K562 (cell line): ENCODE results near the gene FSTL4. TPM values are rescaled to one million over a fixed set of nuclear protein-coding genes. Genes with fewer than 3 reads are reported as not detected.

Experiments used
- ATAC-seq: fragments of 200-7000 bp; cut with Tn5 transposase; 3 replicates; pipeline ENCODE4 v1.9.1; 2020; ENCODE audit warnings: moderate library complexity
- BruUV-seq: library from RNA; stranded (reverse); fragments of 400-500 nt; replicated peaks from 2 replicates; lab custom pipeline; 2021; lab: Mats Ljungman, UMichigan
- CTCF ChIA-PET: fragments of 300-600 bp; formaldehyde crosslinking; extraction: SDS; loops from one replicate; lab custom pipeline; 2021; ENCODE audit warnings: low intra/inter-chr PET ratio; lab: Yijun Ruan, JAX
- POLR2A ChIA-PET: fragments of 300-600, 350-650 bp; sonication (Branson Sonifier 250); formaldehyde crosslinking; extraction: SDS; loops from one replicate; lab custom pipeline; 2021; ENCODE audit warnings: antibody characterized with exemption, inconsistent platforms; lab: Yijun Ruan, JAX
- DNase-seq, 4 experiments: peaks; one replicate each; pipeline versions ENCODE4 v3.0.0 to v3.0.0-alpha.2; 2011 to 2018; ENCODE audit warnings: low spot score in 3 of 4, mixed read lengths in 3 of 4; ENCODE audit errors: extremely low read depth in 1 of 4
- FAIRE-seq: peaks from 2 replicates; lab custom pipeline; 2011; peaks lifted over from hg19 to GRCh38; lab: Jason Lieb, UNC
- H2AFZ ChIP-seq: 2 replicates; pipeline ENCODE4 v1.6.0; 2011; ENCODE audit warnings: low read depth, low read length, control low read depth, inconsistent platforms
- H3K27ac ChIP-seq: fragments of 200-600 bp; 3 replicates; pipeline ENCODE4 v1.8.0; 2011; ENCODE audit warnings: low read depth, mild to moderate bottlenecking, control low read depth, inconsistent platforms, low read length, moderate library complexity, mixed read lengths; ENCODE audit errors: extremely low read depth
- H3K27me3 ChIP-seq, 2 experiments: fragments of 300-600 bp in 1 of 2; 2 replicates in 1 of 2; 3 replicates in 1 of 2; pipeline versions ENCODE4 v1.6.0 to v1.8.0; 2011; ENCODE audit warnings: inconsistent platforms in 2 of 2, low read length in 2 of 2, mild to moderate bottlenecking in 1 of 2, mixed read lengths in 1 of 2, moderate library complexity in 1 of 2; ENCODE audit not compliant: control insufficient read depth in 2 of 2, insufficient read depth in 2 of 2
- H3K36me3 ChIP-seq: fragments of 300-600 bp; 3 replicates; pipeline ENCODE4 v1.8.0; 2011; ENCODE audit warnings: mild to moderate bottlenecking, low read length, inconsistent platforms; ENCODE audit not compliant: control insufficient read depth, insufficient read depth
- H3K4me1 ChIP-seq, 2 experiments: fragments of 200-600 bp in 1 of 2; replicated peaks in 1 of 2; 2 replicates in 1 of 2; 3 replicates in 1 of 2; pipeline versions ENCODE4 v1.5.1 to v1.8.0; 2011; ENCODE audit warnings: inconsistent platforms in 2 of 2, low read length in 2 of 2, mild to moderate bottlenecking in 1 of 2, mixed read lengths in 1 of 2, moderate library complexity in 1 of 2; ENCODE audit not compliant: control insufficient read depth in 2 of 2, insufficient read depth in 2 of 2
- H3K4me2 ChIP-seq: 2 replicates; pipeline ENCODE4 v1.6.1; 2011; ENCODE audit warnings: low read length, control low read depth, inconsistent platforms, mixed read lengths; ENCODE audit not compliant: insufficient read depth
- H3K4me3 ChIP-seq: fragments of 200-600 bp; sonication (generic), shearing (Covaris generic); 2 replicates; pipeline ENCODE4 v1.5.1; 2016; ENCODE audit warnings: control low read depth, inconsistent platforms
- H3K79me2 ChIP-seq: fragments of 200-600 bp; 3 replicates; pipeline ENCODE4 v1.8.0; 2011; ENCODE audit warnings: low read length, inconsistent platforms; ENCODE audit not compliant: control insufficient read depth, insufficient read depth
- H3K9ac ChIP-seq, 2 experiments: 2 replicates each; pipeline versions ENCODE4 v1.6.0 to v1.6.1; 2011; ENCODE audit warnings: low read depth in 2 of 2, low read length in 2 of 2, control low read depth in 1 of 2, inconsistent platforms in 1 of 2, mild to moderate bottlenecking in 1 of 2, mixed read lengths in 1 of 2; ENCODE audit not compliant: insufficient read depth in 1 of 2
- H3K9me1 ChIP-seq: one replicate; pipeline ENCODE4 v1.6.0; 2011; ENCODE audit warnings: inconsistent platforms, mild to moderate bottlenecking, low read length, moderate library complexity; ENCODE audit not compliant: control insufficient read depth, insufficient read depth
- H3K9me3 ChIP-seq: replicated peaks from 2 replicates; pipeline ENCODE4 v1.5.1; 2011; ENCODE audit warnings: low read depth, low read length, inconsistent platforms; ENCODE audit not compliant: control insufficient read depth, insufficient read depth
- H4K20me1 ChIP-seq: replicated peaks from 2 replicates; pipeline ENCODE4 v1.6.1; 2011; ENCODE audit warnings: low read length, inconsistent platforms, mixed read lengths; ENCODE audit not compliant: control insufficient read depth, insufficient read depth
- BDP1 ChIP-seq: IDR thresholded peaks from 3 replicates; pipeline ENCODE4 v1.6.1; 2011; ENCODE audit not compliant: insufficient read length, insufficient read depth
- CBX5 ChIP-seq: IDR thresholded peaks from 2 replicates; pipeline ENCODE4 v1.6.1; 2014; ENCODE audit warnings: low read depth, borderline replicate concordance
- DMBX1 ChIP-seq: fragments of 250-450 bp; sonication (Bioruptor Pico); IDR thresholded peaks from 2 replicates; pipeline ENCODE4 v1.8.0; 2022; ENCODE audit warnings: inconsistent platforms, mild to moderate bottlenecking, moderate library complexity, borderline replicate concordance
- PHB2 ChIP-seq: fragments of 450-650 bp; IDR thresholded peaks from 2 replicates; pipeline ENCODE4 v1.6.1; 2017; ENCODE audit warnings: low read depth
- POLR3G ChIP-seq: IDR thresholded peaks from 2 replicates; pipeline ENCODE4 v1.6.1; 2011; ENCODE audit not compliant: insufficient read length, insufficient replicate concordance; ENCODE audit errors: extremely low read depth
- RAD51 ChIP-seq: fragments of 450-650 bp; IDR thresholded peaks from 2 replicates; pipeline ENCODE4 v1.7.1; 2016; ENCODE audit warnings: low read depth, mild to moderate bottlenecking, borderline replicate concordance
- RHOXF2B ChIP-seq: fragments of 250-450 bp; sonication (Bioruptor Pico); conservative IDR thresholded peaks from 2 replicates; pipeline ENCODE4 v1.5.1; 2021
- SPI1 ChIP-seq: IDR thresholded peaks from 2 replicates; pipeline ENCODE4 v1.6.1; 2011; ENCODE audit warnings: low read depth, low read length, control low read depth, borderline replicate concordance
- ZNF175 ChIP-seq: fragments of 200-800 bp; sonication (Bioruptor generic); IDR thresholded peaks from 2 replicates; pipeline ENCODE4 v1.6.1; 2016; ENCODE audit warnings: low read depth, mild to moderate bottlenecking, missing genetic modification characterization, missing compliant biosample characterization
- ZNF263 ChIP-seq: sonication (generic); formaldehyde crosslinking; IDR thresholded peaks from 2 replicates; pipeline ENCODE4 v1.8.0; 2022; ENCODE audit warnings: mild to moderate bottlenecking, missing genetic modification reagents, borderline replicate concordance
- ZNF316 ChIP-seq: fragments of 450-650 bp; IDR thresholded peaks from 2 replicates; pipeline ENCODE4 v1.6.1; 2016
- ZNF644 ChIP-seq: fragments of 200-800 bp; sonication (Bioruptor generic); IDR thresholded peaks from 2 replicates; pipeline ENCODE4 v1.6.1; 2016; ENCODE audit warnings: low read depth, missing genetic modification characterization, missing compliant biosample characterization
- WGBS: fragments of 100-300 bp; shearing (Covaris generic); methylation state at CpG from one replicate; pipeline ENCODE4 v1.1.6; 2016; ENCODE audit warnings: low coverage, mixed read lengths; ENCODE audit not compliant: insufficient coverage; ENCODE audit errors: missing lambda C conversion rate; 5-methylcytosine and 5-hydroxymethylcytosine counted together
- in situ Hi-C: fragments of 300-500 bp; cut with MboI; formaldehyde crosslinking; loops from 4 replicates; pipeline ENCODE4 v1.15.0; 2018; ENCODE audit warnings: inconsistent platforms, mixed read lengths
- intact Hi-C: fragments of 100-400 bp; cut with micrococcal nuclease; formaldehyde crosslinking; loops from 2 replicates; pipeline ENCODE4 v1.14.2; 2022
- polyA plus RNA-seq, 8 experiments: library from polyadenylated mRNA; depleted of rRNA in 4 of 8; stranded (reverse) in 5 of 8; unstranded in 3 of 8; fragments of >200 nt; fragmentation: Nextera tagmentation in 2 of 8; fragmentation: Illumina TruSeq in 1 of 8; extraction: Ambion mirVana in 2 of 8; extraction: Trizol in 1 of 8; gene quantifications; 2 replicates each; pipeline versions ENCODE4 v1.2.1 to v1.2.3, GENCODE V29; 2011 to 2014; ENCODE audit warnings: inconsistent platforms in 1 of 8, missing spikeins in 1 of 8
- total RNA-seq, 7 experiments: library from RNA; depleted of rRNA in 6 of 7; stranded (reverse); fragments of >200 nt in 6 of 7; fragmentation: Illumina TruSeq in 2 of 7; extraction: Trizol in 2 of 7; gene quantifications; 2 replicates each; pipeline versions ENCODE4 v1.2.1 to v1.2.3, GENCODE V29; 2011 to 2021; ENCODE audit warnings: low replicate concordance in 1 of 7
- TF ChIP-seq, protein P1 (sequence below), 2 experiments: fragments of 450-650 bp; IDR thresholded peaks; 2 replicates each; pipeline ENCODE4 v1.6.1; 2016
- TF ChIP-seq, protein P2 (sequence below): sonication (generic); formaldehyde crosslinking; IDR thresholded peaks from 2 replicates; pipeline ENCODE4 v1.8.1; 2023; ENCODE audit warnings: mild to moderate bottlenecking, missing genetic modification reagents, moderate library complexity

FSTL4 gene
- total and polyA plus RNA-seq, 9 of the 15 experiments (the other 6 are each of a cell fraction or from before 2014, with no cell fraction given): 0.08 to 0.18 (median 0.10) TPM; not detected in 5

DNA sequence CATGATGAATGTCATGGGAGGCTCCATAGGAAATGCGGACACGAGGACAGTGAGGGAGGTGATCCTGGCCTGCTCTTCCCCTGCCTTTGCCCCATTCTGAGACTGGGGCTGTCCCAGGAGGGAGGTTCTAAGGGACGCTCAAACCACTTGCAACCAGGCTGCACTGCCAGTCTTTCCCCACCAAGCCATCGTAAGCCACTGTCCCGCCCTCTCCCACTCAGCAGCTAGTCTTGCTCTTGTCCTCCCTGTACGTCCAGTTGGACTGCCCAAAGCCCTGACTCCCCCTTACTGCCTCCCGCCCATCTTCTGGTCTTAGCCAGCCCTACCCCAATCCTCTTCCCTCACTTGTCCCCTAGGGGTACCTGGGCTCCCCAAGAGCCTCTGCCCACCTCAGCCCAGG is 115.7 kb downstream of the FSTL4 start (continued):
- TF ChIP-seq, protein P1, sequence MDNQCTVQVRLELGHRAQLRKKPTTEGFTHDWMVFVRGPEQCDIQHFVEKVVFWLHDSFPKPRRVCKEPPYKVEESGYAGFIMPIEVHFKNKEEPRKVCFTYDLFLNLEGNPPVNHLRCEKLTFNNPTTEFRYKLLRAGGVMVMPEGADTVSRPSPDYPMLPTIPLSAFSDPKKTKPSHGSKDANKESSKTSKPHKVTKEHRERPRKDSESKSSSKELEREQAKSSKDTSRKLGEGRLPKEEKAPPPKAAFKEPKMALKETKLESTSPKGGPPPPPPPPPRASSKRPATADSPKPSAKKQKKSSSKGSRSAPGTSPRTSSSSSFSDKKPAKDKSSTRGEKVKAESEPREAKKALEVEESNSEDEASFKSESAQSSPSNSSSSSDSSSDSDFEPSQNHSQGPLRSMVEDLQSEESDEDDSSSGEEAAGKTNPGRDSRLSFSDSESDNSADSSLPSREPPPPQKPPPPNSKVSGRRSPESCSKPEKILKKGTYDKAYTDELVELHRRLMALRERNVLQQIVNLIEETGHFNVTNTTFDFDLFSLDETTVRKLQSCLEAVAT (IDR thresholded peaks at IDR 0.05): no peak
- no peak for TF ChIP-seq CBX5
- TF ChIP-seq PHB2: no peak
- TF ChIP-seq ZNF175 (CRISPR knock-in tag): no peak

DNA sequence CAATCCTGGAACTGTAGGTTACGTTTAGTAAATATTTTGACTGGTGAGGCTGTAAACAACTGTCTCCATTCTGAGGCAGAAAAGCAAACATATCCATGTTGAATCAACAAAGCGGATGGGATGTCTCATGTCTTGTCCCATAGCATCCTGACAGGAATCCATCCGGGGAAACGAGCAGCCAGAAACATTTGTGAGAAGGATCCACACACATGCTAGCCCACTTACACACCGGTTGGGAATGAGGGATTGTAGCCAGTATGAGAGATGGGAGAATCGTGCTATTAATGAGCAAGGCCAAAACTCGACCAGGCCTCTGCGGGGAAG is 117.5 kb downstream of the FSTL4 start:
- peaks cover 9 to 37% of the 10 kb centered on the region in 2 experiments; a peak in 4 of 5 replicates for H3K27me3 ChIP-seq
- POLR2A ChIA-PET: no interaction called here
- H3K4me2 ChIP-seq: no peak overlapping the region
- intact Hi-C loops (no loop called here), in situ Hi-C loops (no loop called here)
- no peak overlapping the region for H2AFZ ChIP-seq
- FAIRE-seq (no peak), ATAC-seq (no peak), DNase-seq (no peak)
- no peaks in the 10 kb centered on the region for H3K9me3 ChIP-seq
- 0% methylated on average over 8 of the region's 8 CpGs for WGBS
- H3K9me1 ChIP-seq: peaks cover 2% of the 10 kb centered on the region
- no peak overlapping the region for H3K9ac ChIP-seq
- CTCF ChIA-PET: no interaction called here
- no peak for TF ChIP-seq POLR3G
- TF ChIP-seq ZNF263: no peak
- no peak for TF ChIP-seq SPI1
- TF ChIP-seq PHB2: no peak
- TF ChIP-seq DMBX1 (CRISPR knock-in tag): no peak
- no peak for TF ChIP-seq ZNF644 (tag)
- TF ChIP-seq BDP1: no peak
- TF ChIP-seq, protein P2, sequence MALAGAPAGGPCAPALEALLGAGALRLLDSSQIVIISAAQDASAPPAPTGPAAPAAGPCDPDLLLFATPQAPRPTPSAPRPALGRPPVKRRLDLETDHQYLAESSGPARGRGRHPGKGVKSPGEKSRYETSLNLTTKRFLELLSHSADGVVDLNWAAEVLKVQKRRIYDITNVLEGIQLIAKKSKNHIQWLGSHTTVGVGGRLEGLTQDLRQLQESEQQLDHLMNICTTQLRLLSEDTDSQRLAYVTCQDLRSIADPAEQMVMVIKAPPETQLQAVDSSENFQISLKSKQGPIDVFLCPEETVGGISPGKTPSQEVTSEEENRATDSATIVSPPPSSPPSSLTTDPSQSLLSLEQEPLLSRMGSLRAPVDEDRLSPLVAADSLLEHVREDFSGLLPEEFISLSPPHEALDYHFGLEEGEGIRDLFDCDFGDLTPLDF (CRISPR knock-in tag): no peak
- TF ChIP-seq ZNF316: no peak
- TF ChIP-seq RHOXF2B (CRISPR knock-in tag): no peak
- TF ChIP-seq RAD51: no peak
- no peaks in the 10 kb centered on the region for H3K79me2 ChIP-seq
- H3K4me3 ChIP-seq: no peak overlapping the region
- no peaks in the 10 kb centered on the region for H3K36me3 ChIP-seq
- no peak overlapping the region for H3K27ac ChIP-seq
- no peaks in the 10 kb centered on the region for H3K4me1 ChIP-seq
- no TSS peak for BruUV-seq
- no peaks in the 10 kb centered on the region for H4K20me1 ChIP-seq
